Esophagus (tissue), 2 donors: ENCODE data around the gene CAMK1D. TPM values are rescaled to one million over a fixed set of nuclear protein-coding genes. Genes with fewer than 3 reads are reported as not detected.

Experiments
- H3K27ac ChIP-seq, 2 donors: one replicate each; pipeline ENCODE4 v1.5.1; 2013; ENCODE audit warnings: low read depth in 2 of 2, mild to moderate bottlenecking in 2 of 2, inconsistent platforms in 1 of 2, low read length in 1 of 2, moderate library complexity in 1 of 2
- H3K27me3 ChIP-seq, 2 donors: one replicate each; pipeline ENCODE4 v1.6.1; 2013; ENCODE audit warnings: low read length in 2 of 2, control low read depth in 1 of 2, mild to moderate bottlenecking in 1 of 2; ENCODE audit not compliant: insufficient read depth in 2 of 2, control insufficient read depth in 1 of 2
- H3K36me3 ChIP-seq, 2 donors: one replicate each; pipeline ENCODE4 v1.6.1; 2013; ENCODE audit warnings: low read length in 1 of 2; ENCODE audit not compliant: control insufficient read depth in 2 of 2, insufficient read depth in 2 of 2
- H3K4me1 ChIP-seq, 2 donors: one replicate each; pipeline ENCODE4 v1.6.1; 2013; ENCODE audit warnings: low read length in 1 of 2; ENCODE audit not compliant: control insufficient read depth in 2 of 2, insufficient read depth in 2 of 2
- H3K4me3 ChIP-seq, 2 donors: one replicate each; pipeline ENCODE4 v1.5.1; 2013; ENCODE audit warnings: low read length in 2 of 2, mild to moderate bottlenecking in 2 of 2, low read depth in 1 of 2, moderate library complexity in 1 of 2
- H3K9me3 ChIP-seq, 2 donors: one replicate each; pipeline ENCODE4 v1.6.1; 2013; ENCODE audit warnings: mild to moderate bottlenecking in 2 of 2, low read depth in 1 of 2, low read length in 1 of 2, moderate library complexity in 1 of 2; ENCODE audit not compliant: control insufficient read depth in 2 of 2, insufficient read depth in 1 of 2
- WGBS, 2 donors: extraction: QIAGEN DNeasy Blood & Tissue Kit; methylation state at CpG; one replicate each; pipeline ENCODE4 v1.1.7; 2013; 5-methylcytosine and 5-hydroxymethylcytosine counted together
- polyA plus RNA-seq, 2 donors: library from polyadenylated mRNA; stranded (reverse); fragments of 200-250 nt; gene quantifications; one replicate each; pipeline ENCODE4 v1.2.3, GENCODE V29; 2013
- donor health status: healthy with polysubstance abuse.
- donor health status: Bipolar disorder and iron deficiency.

Gene CAMK1D
- polyA plus RNA-seq, 2 donors = 5.4 to 5.6 TPM

DNA sequence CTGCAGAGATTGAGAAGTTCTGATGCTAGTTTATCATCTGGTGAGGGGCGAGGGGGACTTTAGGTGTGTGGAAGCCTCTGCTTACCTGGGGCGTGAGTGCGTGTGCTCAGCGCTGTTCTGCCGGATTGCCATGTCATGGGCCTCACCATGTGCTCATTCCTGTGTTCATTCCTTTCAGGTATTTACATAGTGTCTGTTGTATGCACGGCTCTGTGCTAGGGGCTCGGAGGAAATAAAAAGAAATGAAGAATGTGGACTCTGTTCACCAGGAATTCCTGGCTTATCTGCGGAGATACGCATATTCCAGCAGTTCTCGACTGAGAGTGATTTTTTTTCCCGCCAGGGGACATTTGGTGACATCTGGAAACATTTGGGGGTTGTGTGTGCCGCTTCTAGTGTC lies 152.0 kb downstream of the CAMK1D start:
- Histone ChIP-seq H3K27me3 (no peaks in the 10 kb centered on the region), H3K4me1 (peaks cover 0 to 14% of the 10 kb centered on the region in 2 donors), H3K9me3 (no peaks in the 10 kb centered on the region), H3K36me3 (no peaks in the 10 kb centered on the region), H3K4me3 (no peak overlapping the region), H3K27ac (no peak overlapping the region)
- WGBS, 2 donors = 68 to 80% methylated on average over 12 of the region's 12 CpGs

DNA sequence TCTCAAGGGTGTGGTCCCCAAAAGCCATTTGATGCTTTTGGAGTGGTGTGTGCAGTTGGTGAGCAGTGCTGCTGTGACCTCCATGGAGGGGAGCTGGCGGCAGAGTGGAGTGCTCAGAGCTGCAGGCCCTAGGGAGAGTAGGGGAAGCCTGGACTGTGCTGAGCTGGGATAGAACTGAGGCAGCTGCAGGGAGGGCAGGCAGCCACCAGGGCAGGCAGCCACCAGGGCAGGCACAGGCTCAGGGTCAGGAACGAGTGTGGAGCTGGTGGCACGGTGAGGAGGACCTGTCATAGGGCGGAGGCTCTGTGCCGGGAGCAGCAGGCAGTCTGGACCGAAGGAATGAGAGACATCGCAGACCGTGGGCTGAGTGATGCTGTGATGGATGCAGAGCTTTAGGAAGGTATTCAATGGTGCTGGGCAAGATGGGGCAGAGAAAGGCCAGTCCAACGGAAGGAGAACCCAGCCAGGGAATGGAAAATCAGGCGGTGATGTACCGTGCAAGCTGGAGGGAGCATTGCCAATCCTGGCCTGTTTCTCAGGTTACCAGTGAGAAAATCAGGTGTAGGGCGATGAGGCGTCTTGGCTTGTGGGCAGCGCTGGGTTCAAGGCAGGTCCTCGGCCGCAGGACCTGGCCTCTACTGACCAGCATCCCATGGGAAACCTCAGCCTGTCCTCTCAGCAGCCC lies 152.6 kb downstream of the CAMK1D start:
- Histone ChIP-seq H3K9me3 (no peaks in the 10 kb centered on the region), H3K4me3 (no peak overlapping the region), H3K27me3 (no peaks in the 10 kb centered on the region), H3K4me1 (peaks cover 0 to 14% of the 10 kb centered on the region in 2 donors), H3K27ac (no peak overlapping the region), H3K36me3 (no peaks in the 10 kb centered on the region)
- WGBS, 2 donors = 71 to 81% methylated on average over 16 of the region's 16 CpGs

DNA sequence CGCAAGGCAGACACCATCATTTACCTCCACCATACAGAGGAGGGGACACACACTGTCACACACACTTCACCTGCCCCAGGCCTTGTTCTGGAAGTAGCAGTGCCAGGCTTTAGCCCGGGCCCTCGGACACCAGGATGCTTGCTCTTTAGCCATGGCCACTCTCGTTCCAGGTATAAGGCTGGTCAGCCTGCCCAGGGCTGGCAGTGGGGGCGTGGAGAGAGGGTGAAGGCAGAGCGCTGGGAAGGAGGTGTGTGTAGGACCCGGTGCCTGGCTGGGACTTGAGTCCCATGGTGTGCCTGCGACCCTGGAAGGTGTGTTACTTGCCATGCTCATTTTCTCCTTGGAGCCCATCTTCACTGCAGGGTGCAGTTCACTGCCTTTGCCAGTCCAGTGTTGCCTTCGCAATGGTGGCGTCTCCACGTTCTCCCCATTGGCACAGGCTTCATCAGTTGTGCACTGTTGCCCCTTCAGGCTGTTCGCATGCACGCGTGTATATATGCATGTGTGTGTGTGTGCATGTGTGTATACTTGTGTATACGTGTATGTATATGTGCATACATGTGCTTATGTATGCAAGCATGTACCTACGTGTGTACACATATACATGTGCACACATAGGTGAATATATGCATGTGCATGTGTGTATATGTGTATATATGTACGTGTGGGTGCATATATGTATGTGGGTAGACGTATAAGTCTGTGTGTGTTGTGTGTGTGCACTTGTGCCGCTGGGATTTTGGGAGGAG lies 153.4 kb downstream of the CAMK1D start:
- Histone ChIP-seq H3K9me3 (no peaks in the 10 kb centered on the region), H3K27ac (no peak overlapping the region), H3K36me3 (no peaks in the 10 kb centered on the region), H3K4me3 (no peak overlapping the region), H3K4me1 (peaks cover 0 to 14% of the 10 kb centered on the region in 2 donors), H3K27me3 (no peaks in the 10 kb centered on the region)
- 96 to 97% methylated on average over 18 to 19 of the region's 19 CpGs for WGBS, 2 donors

DNA sequence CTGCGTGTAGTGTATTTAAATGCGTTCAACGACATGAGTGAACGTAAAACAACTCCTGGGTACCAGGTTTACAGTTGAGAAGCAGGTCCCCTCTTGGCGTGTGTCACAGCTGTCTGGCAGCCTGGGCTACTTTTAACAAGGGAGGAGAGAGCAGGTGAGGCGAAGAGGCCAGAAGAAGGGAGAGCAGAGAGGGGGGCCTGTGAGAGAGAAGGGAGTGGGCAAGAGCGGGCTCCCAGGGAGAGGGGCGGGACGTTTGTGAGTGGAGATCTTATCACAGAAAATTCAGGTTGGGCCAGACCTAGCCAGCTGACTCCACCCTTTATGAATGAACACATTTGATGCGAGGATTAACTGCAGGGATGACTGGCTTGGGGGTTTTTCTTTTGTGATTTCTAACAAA lies 154.0 kb downstream of the CAMK1D start:
- no peaks in the 10 kb centered on the region for H3K36me3 ChIP-seq
- no peaks in the 10 kb centered on the region for H3K9me3 ChIP-seq
- no peak overlapping the region for H3K27ac ChIP-seq
- no peak overlapping the region for H3K4me3 ChIP-seq
- no peaks in the 10 kb centered on the region for H3K27me3 ChIP-seq
- WGBS, 2 donors = 70 to 72% methylated on average over 10 of the region's 10 CpGs
- peaks cover 0 to 14% of the 10 kb centered on the region in 2 donors for H3K4me1 ChIP-seq

DNA sequence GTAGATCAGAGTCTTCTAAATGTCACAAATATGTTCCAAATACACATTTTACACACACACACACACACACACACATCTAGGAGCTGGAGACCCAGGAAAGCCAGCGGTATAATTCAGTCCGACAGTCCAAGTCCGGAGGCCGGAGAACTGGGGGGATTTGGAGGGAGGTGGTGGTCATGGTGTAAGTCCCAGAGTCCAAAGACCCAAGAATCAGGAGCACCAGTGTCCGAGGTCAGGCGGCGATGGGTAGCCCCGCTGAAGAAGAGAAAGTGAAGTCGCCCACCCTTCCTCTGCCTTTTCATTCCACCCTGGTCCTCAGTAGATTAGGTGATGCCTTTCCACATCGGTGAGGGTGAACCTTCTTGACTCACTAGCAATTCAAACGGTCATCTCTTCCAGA lies 154.8 kb downstream of the CAMK1D start:
- no peak overlapping the region for H3K27ac ChIP-seq
- no peaks in the 10 kb centered on the region for H3K36me3 ChIP-seq
- peaks cover 0 to 14% of the 10 kb centered on the region in 2 donors for H3K4me1 ChIP-seq
- no peaks in the 10 kb centered on the region for H3K9me3 ChIP-seq
- 91 to 96% methylated on average over 11 of the region's 11 CpGs for WGBS, 2 donors
- no peak overlapping the region for H3K4me3 ChIP-seq
- H3K27me3 ChIP-seq = no peaks in the 10 kb centered on the region

DNA sequence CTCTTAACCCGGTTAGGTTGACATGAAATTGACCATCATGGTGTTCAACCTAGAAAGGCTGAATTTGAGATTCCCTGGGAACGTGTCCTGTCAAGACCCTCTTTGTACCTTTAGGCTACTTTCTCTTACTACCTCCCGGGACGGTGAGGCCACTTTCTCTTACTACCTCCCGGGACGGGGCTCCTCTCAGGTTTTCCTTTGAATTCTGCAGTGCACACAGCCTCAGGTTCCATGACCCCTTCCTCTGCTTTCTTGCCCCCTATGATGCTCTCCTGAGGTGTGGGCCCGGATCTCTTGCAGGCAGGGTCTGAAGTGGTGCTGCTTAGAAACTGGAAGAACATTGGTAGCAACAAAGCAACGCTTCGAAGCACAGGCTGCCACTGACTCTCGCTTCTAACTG lies 155.3 kb downstream of the CAMK1D start:
- Histone ChIP-seq H3K27ac (no peak overlapping the region), H3K4me3 (no peak overlapping the region), H3K36me3 (no peaks in the 10 kb centered on the region), H3K9me3 (no peaks in the 10 kb centered on the region), H3K4me1 (peaks cover 0 to 14% of the 10 kb centered on the region in 2 donors), H3K27me3 (no peaks in the 10 kb centered on the region)
- whole genome bisulfite sequencing, 2 donors = 95 to 97% methylated on average over 10 of the region's 10 CpGs

DNA sequence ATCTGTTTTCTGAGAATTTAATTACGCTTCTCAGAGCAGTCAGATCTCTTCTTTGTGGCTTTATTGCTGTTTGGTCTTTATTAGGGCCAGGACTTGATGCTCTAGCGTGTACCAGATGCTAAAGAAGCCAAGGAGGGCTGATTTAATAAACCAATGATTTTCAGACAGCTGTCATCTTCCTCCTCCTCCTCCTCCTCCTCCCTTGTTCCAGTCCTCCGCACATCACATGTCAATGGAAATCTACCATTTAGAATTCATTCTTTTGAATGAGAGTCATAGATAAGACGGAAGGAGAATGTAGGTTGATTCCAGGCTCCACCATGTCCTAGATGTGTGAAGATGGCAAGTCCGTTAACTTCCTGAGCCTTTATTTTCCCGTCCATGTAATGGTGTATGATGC lies 156.3 kb downstream of the CAMK1D start:
- no peaks in the 10 kb centered on the region for H3K27me3 ChIP-seq
- no peak overlapping the region for H3K4me3 ChIP-seq
- no peaks in the 10 kb centered on the region for H3K36me3 ChIP-seq
- no peaks in the 10 kb centered on the region for H3K9me3 ChIP-seq
- H3K27ac ChIP-seq = no peak overlapping the region
- peaks cover 0 to 14% of the 10 kb centered on the region in 2 donors for H3K4me1 ChIP-seq
- 96 to 97% methylated on average over 6 of the region's 6 CpGs for WGBS, 2 donors

DNA sequence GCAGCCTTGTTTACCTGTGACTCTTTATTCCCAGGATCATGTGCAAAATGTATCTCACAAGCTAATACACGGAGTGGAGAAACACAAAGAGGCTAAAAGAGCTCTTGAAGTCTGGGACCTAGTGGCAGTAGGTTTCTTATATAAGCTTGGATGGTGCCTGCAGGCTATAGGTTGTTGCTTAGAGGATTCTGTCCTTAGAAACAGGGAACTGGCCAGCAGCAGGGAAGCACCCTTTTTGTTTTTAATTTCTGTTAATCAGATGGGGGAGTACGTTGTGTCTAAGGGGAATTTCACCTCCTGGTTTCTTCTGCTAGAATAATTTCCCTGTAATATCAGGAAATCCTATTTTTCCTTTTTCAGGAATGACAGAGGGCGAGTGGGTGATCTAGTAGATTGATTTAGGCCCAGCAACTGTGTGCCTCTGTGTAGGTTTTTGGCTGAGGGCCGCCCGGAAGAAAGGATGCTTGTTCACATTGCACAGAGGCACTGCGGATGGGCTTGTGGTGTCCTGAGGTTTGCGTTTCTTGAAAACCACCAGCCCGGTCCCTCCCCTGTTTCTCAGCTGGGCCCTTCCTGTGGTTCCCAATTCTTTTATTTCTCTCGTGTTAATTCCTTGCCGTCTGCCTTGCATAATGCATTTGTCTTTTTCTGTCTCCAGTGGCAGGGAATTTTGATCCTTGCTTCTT lies 158.0 kb downstream of the CAMK1D start:
- Histone ChIP-seq H3K4me3 (no peak overlapping the region), H3K4me1 (peaks cover 0 to 7% of the 10 kb centered on the region in 2 donors), H3K27ac (no peak overlapping the region), H3K9me3 (no peaks in the 10 kb centered on the region), H3K27me3 (no peaks in the 10 kb centered on the region), H3K36me3 (no peaks in the 10 kb centered on the region)
- 85 to 86% methylated on average over 10 of the region's 10 CpGs for WGBS, 2 donors

DNA sequence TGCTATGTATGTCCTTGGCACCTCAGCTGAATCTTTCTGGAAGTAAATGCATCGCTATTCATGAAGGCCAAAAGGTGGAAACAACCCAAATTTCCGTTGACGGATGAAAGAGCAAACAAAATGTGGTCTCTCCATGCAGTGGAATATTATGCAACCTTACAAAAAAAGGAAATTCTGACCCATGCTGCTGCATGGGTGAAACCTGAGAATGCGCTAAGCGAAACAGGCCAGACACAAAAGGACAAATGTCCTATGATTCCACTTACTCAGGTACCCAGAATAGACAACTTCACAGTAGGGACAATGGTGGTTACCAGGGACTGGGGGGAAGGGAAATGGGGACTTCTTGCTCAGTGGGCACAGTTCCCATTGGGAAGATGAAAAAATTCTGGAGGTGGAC lies 158.8 kb downstream of the CAMK1D start:
- 92 to 95% methylated on average over 5 of the region's 5 CpGs for WGBS, 2 donors

More for the DNA sequence above, 158.8 kb downstream of the CAMK1D start:
- Histone ChIP-seq H3K4me3 (no peak overlapping the region), H3K36me3 (no peaks in the 10 kb centered on the region), H3K4me1 (peaks cover 0 to 2% of the 10 kb centered on the region in 2 donors), H3K27ac (no peak overlapping the region), H3K9me3 (no peaks in the 10 kb centered on the region), H3K27me3 (no peaks in the 10 kb centered on the region)
